OCI-LY1 (cell line): Measurements from ENCODE around the gene ROBO1.

ENCODE experiments used
- H2AFZ ChIP-seq: fragments of 200-600 bp; sonication (generic), shearing (Covaris generic); 2 replicates; pipeline ENCODE4 v1.6.0; 2014; ENCODE audit warnings: antibody characterized with exemption, mild to moderate bottlenecking, low read length
- H3F3A ChIP-seq: fragments of 200-600 bp; sonication (generic), shearing (Covaris generic); 2 replicates; pipeline ENCODE4 v1.6.0; 2014; ENCODE audit warnings: mild to moderate bottlenecking, antibody characterized with exemption, low read length, moderate library complexity; ENCODE audit not compliant: insufficient read depth
- H3K27ac ChIP-seq: fragments of 200-600 bp; sonication (generic); 2 replicates; pipeline ENCODE4 v1.5.1; 2014; ENCODE audit warnings: low read length, mixed run types, mild to moderate bottlenecking, low read depth; ENCODE audit not compliant: poor library complexity, severe bottlenecking
- H3K27me3 ChIP-seq: fragments of 200-600 bp; sonication (generic); 2 replicates; pipeline ENCODE4 v1.6.0; 2014; ENCODE audit warnings: antibody characterized with exemption, mild to moderate bottlenecking, low read length, moderate library complexity; ENCODE audit not compliant: insufficient read depth
- H3K36me3 ChIP-seq: fragments of 200-600 bp; sonication (generic); 2 replicates; pipeline ENCODE4 v1.6.1; 2014; ENCODE audit warnings: mild to moderate bottlenecking, antibody characterized with exemption, low read length, moderate library complexity, mixed read lengths; ENCODE audit not compliant: insufficient read depth
- H3K4me1 ChIP-seq: fragments of 200-600 bp; sonication (generic); 2 replicates; pipeline ENCODE4 v1.5.1; 2014; ENCODE audit warnings: mild to moderate bottlenecking, low read length, moderate library complexity; ENCODE audit not compliant: insufficient read depth, severe bottlenecking
- H3K4me2 ChIP-seq: fragments of 200-600 bp; sonication (generic), shearing (Covaris generic); 2 replicates; pipeline ENCODE4 v1.6.1; 2014; ENCODE audit warnings: low read length
- H3K4me3 ChIP-seq: fragments of 200-600 bp; sonication (generic); 2 replicates; pipeline ENCODE4 v1.5.1; 2014; ENCODE audit warnings: low read length, low read depth, mild to moderate bottlenecking, mixed read lengths; ENCODE audit not compliant: poor library complexity, severe bottlenecking
- H3K79me2 ChIP-seq: fragments of 200-600 bp; shearing (Covaris generic); 2 replicates; pipeline ENCODE4 v1.6.1; 2016; ENCODE audit warnings: mixed run types, low read length, mixed read lengths; ENCODE audit not compliant: insufficient read depth
- H3K9ac ChIP-seq: fragments of 200-600 bp; sonication (generic), shearing (Covaris generic); 2 replicates; pipeline ENCODE4 v1.6.1; 2014; ENCODE audit warnings: mild to moderate bottlenecking, low read length, mixed read lengths
- H3K9me2 ChIP-seq: fragments of 200-600 bp; sonication (generic), shearing (Covaris generic); 2 replicates; pipeline ENCODE4 v1.6.1; 2014; ENCODE audit warnings: low read depth, mild to moderate bottlenecking, low read length, mixed read lengths
- H3K9me3 ChIP-seq: fragments of 200-600 bp; shearing (Covaris generic); 2 replicates; pipeline ENCODE4 v1.6.1; 2014; ENCODE audit warnings: low read length, mixed read lengths
- H4K20me1 ChIP-seq: fragments of 200-600 bp; sonication (generic), shearing (Covaris generic); 2 replicates; pipeline ENCODE4 v1.6.0; 2016; ENCODE audit warnings: mild to moderate bottlenecking, low read length; ENCODE audit not compliant: insufficient read depth
- CTCF ChIP-seq: fragments of 200-600 bp; sonication (generic), shearing (Covaris generic); IDR thresholded peaks from 2 replicates; pipeline ENCODE4 v1.5.1; 2017; ENCODE audit warnings: mild to moderate bottlenecking, antibody characterized with exemption, low read length, moderate library complexity, mixed read lengths
- EZH2 ChIP-seq: fragments of 200-600 bp; sonication (generic), shearing (Covaris generic); IDR thresholded peaks from 2 replicates; pipeline ENCODE4 v1.8.0; 2017; ENCODE audit warnings: borderline replicate concordance, mixed run types, mild to moderate bottlenecking, antibody characterized with exemption, low read length, moderate library complexity, mixed read lengths

The ROBO1 gene

GRCh38 chr3:79421273-79421672 lies 346.5 kb downstream of the ROBO1 start:
- Histone ChIP-seq H3K27me3 (no peaks in the 10 kb centered on the region), H3K9ac (no peak overlapping the region), H3K9me3 (no peaks in the 10 kb centered on the region), H3K4me1 (no peaks in the 10 kb centered on the region), H3K4me2 (no peak overlapping the region), H3K27ac (no peak overlapping the region), H3F3A (no peaks in the 10 kb centered on the region), H2AFZ (no peak overlapping the region), H3K9me2 (no peaks in the 10 kb centered on the region), H3K36me3 (no peaks in the 10 kb centered on the region), H3K4me3 (no peak overlapping the region), H3K79me2 (no peaks in the 10 kb centered on the region), H4K20me1 (no peaks in the 10 kb centered on the region)
- no peak for TF ChIP-seq CTCF

GRCh38 chr3:79418855-79419621 lies 348.8 kb downstream of the ROBO1 start:
- H3K79me2 ChIP-seq, result no peaks in the 10 kb centered on the region
- no peaks in the 10 kb centered on the region for H3K9me3 ChIP-seq
- H3F3A ChIP-seq, result no peaks in the 10 kb centered on the region
- no peak overlapping the region for H3K27ac ChIP-seq
- no peaks in the 10 kb centered on the region for H3K36me3 ChIP-seq
- H3K9ac ChIP-seq, result no peak overlapping the region
- TF ChIP-seq EZH2, result no peak
- TF ChIP-seq CTCF, result no peak
- no peak overlapping the region for H3K4me3 ChIP-seq
- H2AFZ ChIP-seq, result no peak overlapping the region
- no peak overlapping the region for H3K4me2 ChIP-seq
- H3K9me2 ChIP-seq, result no peaks in the 10 kb centered on the region
- H3K27me3 ChIP-seq, result no peaks in the 10 kb centered on the region
- no peaks in the 10 kb centered on the region for H3K4me1 ChIP-seq
- H4K20me1 ChIP-seq, result no peaks in the 10 kb centered on the region

- no peaks in the 10 kb centered on the region for H4K20me1 ChIP-seq
- no peaks in the 10 kb centered on the region for H3K36me3 ChIP-seq
- no peaks in the 10 kb centered on the region for H3K9me2 ChIP-seq
- H3K4me3 ChIP-seq, result no peak overlapping the region
- TF ChIP-seq CTCF, result no peak
- H3K9ac ChIP-seq, result no peak overlapping the region
- no peak overlapping the region for H3K27ac ChIP-seq
- H3K27me3 ChIP-seq, result no peaks in the 10 kb centered on the region
- H3K79me2 ChIP-seq, result no peaks in the 10 kb centered on the region
- no peaks in the 10 kb centered on the region for H3K4me1 ChIP-seq
- H3K4me2 ChIP-seq, result no peak overlapping the region
- no peaks in the 10 kb centered on the region for H3K9me3 ChIP-seq
- H2AFZ ChIP-seq, result no peak overlapping the region
- no peaks in the 10 kb centered on the region for H3F3A ChIP-seq
Measured at GRCh38 chr3:79415356-79415755, 352.4 kb downstream of the ROBO1 start.
